ENCODE results near the gene TMEM130.

The TMEM130 gene

GRCh38 chr7:98840722-98841121, 29.1 kb downstream of the TMEM130 start:
- no peak for DNase-seq

DNA sequence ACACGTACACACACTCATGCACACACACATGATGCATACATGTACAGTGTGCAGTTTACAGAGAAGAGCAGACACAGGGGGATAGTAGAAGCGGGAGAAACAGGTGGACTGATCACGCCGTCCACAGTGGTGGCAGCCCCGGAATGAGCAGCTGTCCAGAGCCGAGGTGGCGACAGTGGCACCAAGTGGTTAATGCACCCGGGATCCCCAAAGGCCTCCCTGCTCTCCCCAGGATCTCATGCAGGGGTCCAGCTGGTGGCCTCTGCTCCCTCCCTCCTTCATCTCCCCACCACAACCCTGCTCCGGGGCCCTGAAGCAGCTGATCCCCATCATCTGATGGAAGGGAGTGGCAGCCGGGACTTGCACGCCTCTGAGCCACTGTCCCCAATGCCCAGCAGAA, 29.7 kb downstream of the TMEM130 start:
- no peak for DNase-seq

- DNase-seq, result no peak
These were observed 32.2 kb downstream of the TMEM130 start for GRCh38 chr7:98837630-98837972.

- DNase-seq, result peak; percentile 40 to 50
These were observed 32.8 kb downstream of the TMEM130 start for GRCh38 chr7:98836811-98837629.

DNA sequence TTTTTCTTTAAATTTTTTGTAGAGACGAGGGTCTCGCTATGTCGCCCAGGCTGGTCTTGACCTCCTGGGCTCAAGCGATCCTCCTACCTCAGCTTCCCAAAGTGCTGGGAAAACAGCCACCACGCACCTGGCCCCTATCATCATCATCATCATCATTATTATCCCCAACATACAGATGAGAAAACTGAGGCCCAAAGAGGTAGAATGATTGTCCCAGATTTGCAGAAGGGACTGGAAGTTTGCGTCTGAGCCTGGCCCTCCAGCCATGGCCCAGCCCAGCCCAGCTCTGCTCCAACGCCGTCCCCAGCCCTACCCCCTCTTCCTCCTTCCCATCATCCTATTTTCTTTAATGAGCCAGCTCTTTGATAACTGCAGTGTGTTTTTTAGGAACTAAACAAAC, 34.9 kb downstream of the TMEM130 start:
- no peak for DNase-seq

DNA sequence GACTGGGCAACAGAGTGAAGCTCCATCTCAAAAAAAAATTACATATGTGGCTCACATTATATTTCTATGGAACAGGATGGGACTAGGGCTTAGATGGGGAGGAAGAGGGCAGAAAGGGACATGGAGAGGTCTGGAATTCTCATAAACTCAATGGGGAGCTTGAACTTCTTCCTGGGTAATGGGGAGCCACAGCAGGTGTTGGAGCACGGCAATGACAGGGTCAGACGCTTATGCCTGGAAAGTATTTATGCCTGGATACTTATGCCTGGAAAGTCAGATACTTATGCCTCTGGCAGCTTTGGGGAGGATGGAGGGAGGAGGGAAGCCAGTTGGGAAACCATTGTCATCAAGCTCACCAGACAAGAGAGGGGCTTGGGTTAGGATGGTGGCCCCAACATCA, 36.8 kb downstream of the TMEM130 start:
- no peak for DNase-seq

GRCh38 chr7:98831641-98832221, 38.1 kb downstream of the TMEM130 start:
- DNase-seq, result peak; percentile 63 to 64

DNA sequence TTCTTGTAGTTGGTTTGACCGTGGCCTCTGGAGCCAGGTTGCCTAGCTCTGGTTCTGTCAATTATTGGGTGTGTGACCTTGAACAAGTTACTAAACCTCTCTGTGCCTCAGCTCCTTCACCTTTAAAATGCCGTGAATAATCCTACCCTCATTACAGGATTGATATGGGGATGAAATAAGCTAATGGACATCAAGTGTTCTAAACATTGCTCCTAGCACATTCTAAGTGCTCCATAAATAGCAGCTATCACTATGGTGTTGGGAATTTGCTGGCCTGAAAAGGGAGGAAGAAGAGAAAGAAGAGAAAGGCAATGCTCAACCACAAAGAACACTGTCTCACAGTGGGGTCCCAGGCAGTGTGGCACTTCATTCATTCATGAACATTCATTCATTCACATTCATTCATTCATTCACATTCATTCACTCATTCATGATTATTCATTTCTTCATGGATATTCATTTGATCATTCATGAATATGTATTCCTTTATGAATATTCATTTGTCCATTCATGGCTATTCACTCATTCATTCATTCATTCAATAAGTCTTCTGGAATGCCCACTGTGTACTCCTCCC, 38.8 kb downstream of the TMEM130 start:
- no peak for DNase-seq

DNA sequence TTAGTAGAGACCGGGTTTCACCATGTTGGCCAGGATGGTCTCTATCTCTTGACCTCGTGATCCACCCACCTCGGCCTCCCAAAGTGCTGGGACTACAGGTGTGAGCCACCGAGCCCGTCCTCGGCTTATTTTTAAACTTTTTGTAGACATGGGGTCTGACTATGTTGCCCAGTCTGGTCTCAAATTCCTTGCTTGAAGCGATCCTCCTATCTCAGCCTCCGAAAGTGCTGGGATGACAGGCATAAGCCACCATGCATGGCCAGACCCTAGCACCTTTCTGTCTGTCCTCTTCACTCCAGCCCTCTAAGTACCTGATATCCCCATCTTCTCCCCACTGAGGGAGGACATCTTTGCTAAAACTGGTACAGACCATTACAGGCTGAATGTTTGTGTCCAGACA, 41.4 kb downstream of the TMEM130 start:
- no peak for DNase-seq

DNA sequence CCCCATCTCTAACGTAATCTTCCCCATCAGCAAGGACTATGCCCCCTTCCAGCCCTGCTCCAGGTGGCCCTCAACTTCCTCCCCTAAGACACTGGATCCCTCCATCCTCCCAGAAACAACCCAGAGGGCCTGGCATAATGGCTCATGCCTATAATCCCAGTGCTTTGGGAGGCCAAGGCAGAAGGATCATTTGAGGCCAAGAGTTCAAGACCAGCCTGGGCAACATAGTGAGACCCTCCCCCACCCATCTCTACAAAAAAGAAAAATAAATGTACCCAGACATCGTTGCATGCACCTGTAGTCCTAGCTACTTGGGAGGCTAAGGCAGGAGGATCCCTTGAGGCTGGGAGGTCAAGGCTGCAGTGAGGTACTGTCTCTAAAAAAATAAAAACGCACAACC, 42.6 kb downstream of the TMEM130 start:
- DNase-seq, result no peak

- no peak for DNase-seq
These were observed 43.0 kb downstream of the TMEM130 start for GRCh38 chr7:98826811-98827231.

- DNase-seq, result no peak
These were observed 43.4 kb downstream of the TMEM130 start for GRCh38 chr7:98826387-98826786.

DNA sequence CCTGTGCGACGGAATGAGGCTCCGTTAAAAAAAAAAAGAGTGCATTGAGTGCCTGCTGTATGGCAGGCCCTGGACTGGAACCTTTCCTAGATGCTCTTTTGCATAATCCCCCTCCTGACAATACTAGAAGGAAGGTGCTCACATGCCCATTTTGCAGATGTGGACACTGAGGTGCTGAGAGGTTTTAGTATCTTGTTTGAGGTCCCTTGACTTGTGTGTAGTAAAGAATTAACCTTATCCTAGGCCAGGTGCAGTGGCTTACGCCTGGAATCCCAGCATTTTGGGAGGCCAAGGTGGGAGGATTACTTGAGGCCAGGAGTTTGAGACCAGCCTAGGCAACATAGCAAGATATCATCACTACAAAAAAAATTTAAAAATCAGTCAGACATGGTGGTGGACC, 46.6 kb downstream of the TMEM130 start:
- DNase-seq, result no peak

- no peak for DNase-seq
These were observed 48.5 kb downstream of the TMEM130 start for GRCh38 chr7:98821348-98821747.

DNA sequence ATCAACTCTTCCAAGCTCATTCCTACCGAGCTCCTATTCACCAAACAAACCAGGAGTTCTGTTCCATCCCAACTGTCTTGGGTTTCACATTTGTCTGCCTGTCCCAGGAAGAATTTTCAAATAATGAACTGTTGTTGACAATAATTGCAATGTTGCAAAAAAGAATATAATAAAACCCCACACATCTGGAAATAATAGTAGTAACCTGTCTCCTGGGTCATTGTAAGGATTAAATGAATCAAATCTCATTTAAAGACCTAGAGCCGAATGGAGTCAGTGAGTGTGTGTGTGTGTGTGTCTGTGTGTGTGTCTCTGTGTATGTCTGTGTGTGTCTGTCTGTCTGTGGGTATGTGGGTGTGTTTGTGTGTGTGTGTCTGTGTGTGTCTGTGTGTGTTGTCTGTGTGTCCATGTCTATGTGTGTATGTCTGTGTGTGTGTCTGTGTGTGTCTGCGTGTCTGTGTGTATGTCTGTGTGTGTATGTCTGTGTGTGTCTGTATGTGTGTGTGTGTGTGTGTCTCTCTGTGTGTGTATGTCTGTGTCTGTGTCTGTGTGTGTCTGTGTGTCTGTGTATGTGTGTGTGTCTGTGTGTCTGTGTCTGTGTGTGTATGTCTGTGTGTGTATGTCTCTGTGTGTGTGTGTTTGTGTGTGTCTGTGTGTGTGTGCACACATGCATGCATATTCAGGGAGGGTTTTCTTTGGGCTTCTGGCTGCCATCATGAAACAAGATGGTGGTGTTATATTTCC, 52.7 kb downstream of the TMEM130 start:
- no peak for DNase-seq

GRCh38 chr7:98816241-98816640, 53.6 kb downstream of the TMEM130 start:
- no peak for DNase-seq

DNA sequence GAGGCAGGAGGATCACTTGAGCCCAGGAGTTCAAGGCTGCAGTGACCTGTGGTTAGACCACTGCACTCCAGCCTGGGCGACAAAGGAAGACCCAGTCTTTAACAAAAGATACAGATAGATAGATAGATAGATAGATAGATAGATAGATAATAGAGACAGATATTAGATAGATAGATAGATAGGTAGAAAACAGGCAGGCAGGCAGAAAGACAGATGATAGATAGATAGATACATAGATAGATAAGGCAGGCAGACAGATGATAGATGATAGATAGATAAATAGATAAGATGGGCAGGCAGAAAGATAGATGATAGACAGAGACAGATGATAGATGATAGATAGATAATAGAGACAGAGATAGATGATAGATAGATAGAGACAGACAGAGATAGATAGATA, 54.5 kb downstream of the TMEM130 start:
- no peak for DNase-seq

- no peak for DNase-seq
These were observed 58.5 kb downstream of the TMEM130 start for GRCh38 chr7:98811299-98811698.

GRCh38 chr7:98810153-98810802, 59.5 kb downstream of the TMEM130 start:
- no peak for DNase-seq

- DNase-seq, result no peak
These were observed 60.9 kb downstream of the TMEM130 start for GRCh38 chr7:98808751-98809460.

- DNase-seq, result no peak
These were observed 62.5 kb downstream of the TMEM130 start for GRCh38 chr7:98807068-98808048.

All from activated T-cell treated with anti-CD3 and anti-CD28 coated beads, Interleukin-2, amount 50 U/mL, for 48 hours (primary cell).